ENCODE data around the gene CHRDL2. TPM values are rescaled to one million over a fixed set of nuclear protein-coding genes. Genes with fewer than 3 reads are reported as not detected.

CHRDL2 gene
- total RNA-seq, 2 experiments from 2014 or later: not detected

DNA sequence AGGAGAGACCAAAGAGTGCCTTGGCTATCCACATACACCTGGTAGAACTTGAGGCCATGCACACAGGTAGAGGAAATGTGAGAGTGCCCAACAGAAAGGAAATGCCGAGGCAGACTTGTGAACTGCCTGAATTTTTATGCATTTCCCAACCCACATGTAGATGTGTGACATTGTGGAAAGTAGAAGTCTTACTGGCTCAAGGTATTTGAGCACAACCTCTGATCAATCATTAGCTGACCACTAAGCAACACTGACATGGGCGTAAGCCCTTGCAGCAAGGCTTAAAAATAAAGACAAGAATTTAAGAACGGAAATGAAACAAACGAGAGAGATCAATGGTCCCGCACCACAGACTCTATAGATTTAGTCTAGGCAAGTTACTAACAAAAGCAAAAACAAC, 76.2 kb downstream of the CHRDL2 start:
- ATAC-seq (no peak), DNase-seq (no peak)
- peaks cover 8% of the 10 kb centered on the region for H3K9me3 Mint-ChIP-seq
- H3K27ac Mint-ChIP-seq: no peak overlapping the region
- CTCF ChIA-PET: no interaction called here
- H3K27me3 Mint-ChIP-seq: no peaks in the 10 kb centered on the region
- TF ChIP-seq, protein P1, sequence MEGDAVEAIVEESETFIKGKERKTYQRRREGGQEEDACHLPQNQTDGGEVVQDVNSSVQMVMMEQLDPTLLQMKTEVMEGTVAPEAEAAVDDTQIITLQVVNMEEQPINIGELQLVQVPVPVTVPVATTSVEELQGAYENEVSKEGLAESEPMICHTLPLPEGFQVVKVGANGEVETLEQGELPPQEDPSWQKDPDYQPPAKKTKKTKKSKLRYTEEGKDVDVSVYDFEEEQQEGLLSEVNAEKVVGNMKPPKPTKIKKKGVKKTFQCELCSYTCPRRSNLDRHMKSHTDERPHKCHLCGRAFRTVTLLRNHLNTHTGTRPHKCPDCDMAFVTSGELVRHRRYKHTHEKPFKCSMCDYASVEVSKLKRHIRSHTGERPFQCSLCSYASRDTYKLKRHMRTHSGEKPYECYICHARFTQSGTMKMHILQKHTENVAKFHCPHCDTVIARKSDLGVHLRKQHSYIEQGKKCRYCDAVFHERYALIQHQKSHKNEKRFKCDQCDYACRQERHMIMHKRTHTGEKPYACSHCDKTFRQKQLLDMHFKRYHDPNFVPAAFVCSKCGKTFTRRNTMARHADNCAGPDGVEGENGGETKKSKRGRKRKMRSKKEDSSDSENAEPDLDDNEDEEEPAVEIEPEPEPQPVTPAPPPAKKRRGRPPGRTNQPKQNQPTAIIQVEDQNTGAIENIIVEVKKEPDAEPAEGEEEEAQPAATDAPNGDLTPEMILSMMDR (IDR thresholded peaks at IDR 0.05): no peak
- peaks cover 66% of the 10 kb centered on the region for H3K36me3 Mint-ChIP-seq (ENCODE audit: low read depth)
- no peaks in the 10 kb centered on the region for H3K4me1 Mint-ChIP-seq (ENCODE audit: low read depth)
- no peak overlapping the region for H3K4me3 Mint-ChIP-seq
- POLR2A ChIA-PET: interaction anchor here (1.0 kb wide), 1 partner anchor 17 kb away, joined by 3 read pairs; no protein-coding TSS in a partner anchor
- intact Hi-C loops (cut with micrococcal nuclease): no loop called here

GRCh38 chr11:74650498-74650897, 80.7 kb downstream of the CHRDL2 start:
- H3K9me3 Mint-ChIP-seq: no peaks in the 10 kb centered on the region
- no peak overlapping the region for H3K4me3 Mint-ChIP-seq
- DNase-seq (no peak), ATAC-seq (no peak)
- peaks cover 54% of the 10 kb centered on the region for H3K36me3 Mint-ChIP-seq (ENCODE audit: low read depth)
- intact Hi-C loops (cut with micrococcal nuclease): no loop called here
- no peaks in the 10 kb centered on the region for H3K4me1 Mint-ChIP-seq (ENCODE audit: low read depth)
- no peaks in the 10 kb centered on the region for H3K27me3 Mint-ChIP-seq
- POLR2A ChIA-PET: no interaction called here
- TF ChIP-seq, protein P1 (IDR thresholded peaks at IDR 0.05): no peak
- H3K27ac Mint-ChIP-seq: no peak overlapping the region
- CTCF ChIA-PET: no interaction called here

DNA sequence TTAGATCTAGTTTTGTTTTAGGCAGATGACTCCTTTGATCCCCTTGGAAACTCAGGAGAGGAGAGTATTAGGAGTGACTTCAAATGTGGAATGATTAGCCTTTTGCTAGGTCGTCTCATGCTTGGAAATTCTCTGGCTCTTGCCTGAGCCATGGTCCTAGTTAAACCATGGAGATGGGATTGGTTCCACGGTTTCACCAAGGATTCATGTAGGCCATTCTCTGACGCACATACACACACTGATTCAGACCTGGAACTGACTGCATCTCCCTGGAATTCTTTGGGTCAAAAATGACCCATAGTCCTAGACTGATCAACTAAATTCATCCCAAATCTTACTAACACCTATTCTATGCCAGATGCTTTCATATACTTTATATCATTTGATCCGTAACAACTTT, 82.3 kb downstream of the CHRDL2 start:
- intact Hi-C loops (cut with micrococcal nuclease): no loop called here
- H3K9me3 Mint-ChIP-seq: no peaks in the 10 kb centered on the region
- ChIA-PET CTCF (no interaction called here), POLR2A (no interaction called here)
- DNase-seq: no peak
- no peak for ATAC-seq
- no peaks in the 10 kb centered on the region for H3K27me3 Mint-ChIP-seq
- no peak overlapping the region for H3K4me3 Mint-ChIP-seq
- H3K27ac Mint-ChIP-seq: no peak overlapping the region
- H3K4me1 Mint-ChIP-seq (ENCODE audit: low read depth): no peaks in the 10 kb centered on the region
- TF ChIP-seq, protein P1 (IDR thresholded peaks at IDR 0.05): no peak
- H3K36me3 Mint-ChIP-seq (ENCODE audit: low read depth): peaks cover 54% of the 10 kb centered on the region

DNA sequence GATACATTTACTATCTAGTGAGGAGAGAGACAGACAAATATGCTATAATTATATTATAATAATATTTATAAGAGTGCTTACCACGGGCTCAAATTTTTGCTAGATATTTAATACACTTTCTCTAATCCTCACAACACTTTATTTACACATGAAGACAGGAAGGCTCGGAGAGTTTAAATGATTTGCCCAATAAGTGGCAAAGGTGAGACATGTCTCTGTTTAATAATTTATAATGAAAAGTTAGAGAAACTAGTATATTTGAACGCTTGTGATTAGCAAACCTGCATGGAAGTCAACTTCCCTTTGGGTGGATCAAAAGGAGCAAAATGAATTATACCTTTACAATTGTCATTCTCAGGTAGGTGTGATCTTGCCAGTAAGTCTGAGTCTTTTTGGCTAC, 83.4 kb downstream of the CHRDL2 start:
- DNase-seq: no peak
- H3K4me1 Mint-ChIP-seq (ENCODE audit: low read depth): no peaks in the 10 kb centered on the region
- TF ChIP-seq, protein P1 (IDR thresholded peaks at IDR 0.05): no peak
- no peak overlapping the region for H3K27ac Mint-ChIP-seq
- ATAC-seq: no peak
- H3K9me3 Mint-ChIP-seq: no peaks in the 10 kb centered on the region
- ChIA-PET CTCF (no interaction called here), POLR2A (no interaction called here)
- no peaks in the 10 kb centered on the region for H3K27me3 Mint-ChIP-seq
- peaks cover 49% of the 10 kb centered on the region for H3K36me3 Mint-ChIP-seq (ENCODE audit: low read depth)
- no peak overlapping the region for H3K4me3 Mint-ChIP-seq
- intact Hi-C loops (cut with micrococcal nuclease): no loop called here

DNA sequence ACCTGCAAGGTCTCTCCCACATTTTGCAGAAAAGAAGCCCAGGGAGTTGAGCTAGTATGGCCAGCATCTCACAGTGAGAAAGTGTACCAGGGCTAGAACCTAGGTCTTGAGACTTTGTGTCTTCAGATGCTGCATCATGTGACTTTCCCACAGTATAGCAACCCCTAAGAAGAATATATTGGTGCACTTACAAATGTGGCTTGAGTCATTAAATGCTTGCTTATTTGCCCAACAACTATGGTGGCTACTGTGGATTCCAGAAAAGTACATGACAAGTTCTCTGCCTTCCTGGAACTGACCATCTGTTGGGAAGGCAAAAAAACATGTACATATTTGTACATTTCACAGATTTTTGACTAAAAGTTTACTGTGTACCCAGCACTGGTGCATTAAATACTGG, 83.8 kb downstream of the CHRDL2 start:
- no peak for DNase-seq
- ATAC-seq: no peak
- no peaks in the 10 kb centered on the region for H3K4me1 Mint-ChIP-seq (ENCODE audit: low read depth)
- ChIA-PET CTCF (no interaction called here), POLR2A (no interaction called here)
- no peaks in the 10 kb centered on the region for H3K27me3 Mint-ChIP-seq
- no peak overlapping the region for H3K27ac Mint-ChIP-seq
- intact Hi-C loops (cut with micrococcal nuclease): no loop called here
- no peaks in the 10 kb centered on the region for H3K9me3 Mint-ChIP-seq
- TF ChIP-seq, protein P1 (IDR thresholded peaks at IDR 0.05): no peak
- no peak overlapping the region for H3K4me3 Mint-ChIP-seq
- peaks cover 48% of the 10 kb centered on the region for H3K36me3 Mint-ChIP-seq (ENCODE audit: low read depth)

Data from activated CD8-positive, alpha-beta T cell treated with anti-CD3 and anti-CD28 coated beads for 36 hours (primary cell).